ENCODE results near the gene TIMELESS.

DNA sequence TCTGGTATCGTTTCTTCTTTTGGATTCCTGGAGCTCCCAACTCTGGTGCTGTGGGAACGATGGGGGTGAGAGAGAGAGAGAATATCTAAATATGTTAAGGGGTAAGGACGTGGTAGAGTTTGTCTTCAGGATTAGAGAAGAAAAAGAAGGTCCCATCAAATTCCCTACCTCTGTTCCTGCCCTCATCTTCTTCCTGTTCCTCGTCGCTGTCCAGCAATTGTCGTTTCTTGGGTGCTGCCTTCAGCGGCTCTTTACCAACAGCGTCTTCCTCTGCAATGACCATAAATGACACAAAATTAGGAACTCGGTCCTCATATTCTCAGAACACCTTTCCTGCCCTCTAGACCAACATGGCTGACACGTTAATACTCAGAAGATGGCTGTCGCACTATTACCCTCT is 31.5 kb downstream of the TIMELESS start:
- TF ChIP-seq CTCF (conservative IDR thresholded peaks at IDR 0.05; ENCODE audit: low read length) (no peak), EZH2phosphoT487 (IDR thresholded peaks at IDR 0.05; ENCODE audit: borderline replicate concordance) (no peak)

Data from Loucy (cell line).